Gastroesophageal sphincter (tissue), 3 donors: ENCODE data around the gene COX14.

Experiments used
- EP300 ChIP-seq: sonication (generic); formaldehyde crosslinking; IDR thresholded peaks from one replicate; pipeline ENCODE4 v1.6.1; 2017; ENCODE audit warnings: antibody characterized with exemption, mild to moderate bottlenecking
- POLR2A ChIP-seq, 2 donors: fragments of 450-650 bp; IDR thresholded peaks; one replicate each; pipeline ENCODE4 v1.6.1; 2017; ENCODE audit warnings: antibody characterized with exemption in 2 of 2, mild to moderate bottlenecking in 2 of 2, moderate library complexity in 1 of 2
- TF ChIP-seq, protein P1 (sequence below), 4 experiments: fragments of 200-600 bp in 2 of 4; fragments of 450-650 bp in 2 of 4; sonication (generic) in 1 of 4; IDR thresholded peaks; one replicate each; pipeline ENCODE4 v1.5.1; 2017 to 2019; ENCODE audit warnings: antibody characterized with exemption in 4 of 4, mild to moderate bottlenecking in 2 of 4, moderate library complexity in 2 of 4

DNA sequence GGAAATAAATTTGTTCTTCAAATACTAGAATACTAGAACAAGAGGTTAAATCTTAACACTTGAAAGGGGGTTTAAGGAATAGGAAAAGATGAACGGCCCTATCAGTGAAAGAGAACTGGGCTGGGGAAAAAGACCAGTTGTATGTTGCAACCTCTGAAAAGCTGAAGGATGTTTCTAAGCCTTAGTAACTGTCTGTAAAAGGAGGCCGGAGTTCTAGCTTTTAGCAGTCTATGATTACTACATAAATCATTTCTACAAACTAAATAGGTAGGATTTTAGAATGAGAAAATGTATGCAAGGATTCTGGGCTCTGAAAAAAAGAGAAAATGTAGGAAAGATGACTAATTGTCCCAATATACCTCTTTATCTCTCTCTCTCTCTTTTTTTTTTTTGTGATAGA, 50.2 kb downstream of the COX14 start:
- TF ChIP-seq, protein P1, sequence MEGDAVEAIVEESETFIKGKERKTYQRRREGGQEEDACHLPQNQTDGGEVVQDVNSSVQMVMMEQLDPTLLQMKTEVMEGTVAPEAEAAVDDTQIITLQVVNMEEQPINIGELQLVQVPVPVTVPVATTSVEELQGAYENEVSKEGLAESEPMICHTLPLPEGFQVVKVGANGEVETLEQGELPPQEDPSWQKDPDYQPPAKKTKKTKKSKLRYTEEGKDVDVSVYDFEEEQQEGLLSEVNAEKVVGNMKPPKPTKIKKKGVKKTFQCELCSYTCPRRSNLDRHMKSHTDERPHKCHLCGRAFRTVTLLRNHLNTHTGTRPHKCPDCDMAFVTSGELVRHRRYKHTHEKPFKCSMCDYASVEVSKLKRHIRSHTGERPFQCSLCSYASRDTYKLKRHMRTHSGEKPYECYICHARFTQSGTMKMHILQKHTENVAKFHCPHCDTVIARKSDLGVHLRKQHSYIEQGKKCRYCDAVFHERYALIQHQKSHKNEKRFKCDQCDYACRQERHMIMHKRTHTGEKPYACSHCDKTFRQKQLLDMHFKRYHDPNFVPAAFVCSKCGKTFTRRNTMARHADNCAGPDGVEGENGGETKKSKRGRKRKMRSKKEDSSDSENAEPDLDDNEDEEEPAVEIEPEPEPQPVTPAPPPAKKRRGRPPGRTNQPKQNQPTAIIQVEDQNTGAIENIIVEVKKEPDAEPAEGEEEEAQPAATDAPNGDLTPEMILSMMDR (IDR thresholded peaks at IDR 0.05), result no peak
- TF ChIP-seq POLR2A (IDR thresholded peaks at IDR 0.05), result no peak
- TF ChIP-seq EP300, result no peak
